Activated CD4-positive, alpha-beta memory T cell treated with anti-CD3 and anti-CD28 coated beads for 36 hours (primary cell): ENCODE measurements around the gene CFAP52. TPM values are rescaled to one million over a fixed set of nuclear protein-coding genes. Genes with fewer than 3 reads are reported as not detected.
"Not testable (repeated sequence)": the region's sequence is repeated elsewhere in the genome, so short reads cannot be mapped to it uniquely, and the experiment has no call there.

Source experiments
- CTCF ChIA-PET: fragments of 350-600 bp; sonication (Branson Sonifier 250); formaldehyde crosslinking; loops from one replicate; lab custom pipeline; 2021; ENCODE audit warnings: antibody characterized with exemption, inconsistent platforms; lab: Charles Lee
- POLR2A ChIA-PET: fragments of 350-600 bp; sonication (Branson Sonifier 250); formaldehyde crosslinking; loops from one replicate; lab custom pipeline; 2021; ENCODE audit warnings: antibody characterized with exemption; lab: Charles Lee
- DNase-seq: peaks from one replicate; pipeline ENCODE4 v3.0.0-alpha.2; 2020
- H3K27ac Mint-ChIP-seq: one replicate; pipeline ENCODE4 v1.8.0; 2021; ENCODE audit warnings: mixed read lengths
- H3K27me3 Mint-ChIP-seq: one replicate; pipeline ENCODE4 v1.8.0; 2021; ENCODE audit warnings: mixed read lengths
- H3K36me3 Mint-ChIP-seq: one replicate; pipeline ENCODE4 v1.8.0; 2021; ENCODE audit warnings: mixed read lengths
- H3K4me1 Mint-ChIP-seq: one replicate; pipeline ENCODE4 v1.8.0; 2021; ENCODE audit warnings: low read depth, mixed read lengths
- H3K4me3 Mint-ChIP-seq: one replicate; pipeline ENCODE4 v1.8.0; 2021; ENCODE audit warnings: mild to moderate bottlenecking, mixed read lengths
- H3K9me3 Mint-ChIP-seq: one replicate; pipeline ENCODE4 v1.8.0; 2021; ENCODE audit warnings: mixed read lengths
- intact Hi-C: fragments of 100-400 bp; cut with micrococcal nuclease; formaldehyde crosslinking; loops from one replicate; pipeline ENCODE4 v1.15.1; 2023
- total RNA-seq, 2 experiments: library from RNA; stranded (reverse); gene quantifications; one replicate each; pipeline ENCODE4 v1.2.3, GENCODE V29; 2021

Gene CFAP52
- total RNA-seq, 2 experiments from 2014 or later: not detected

DNA sequence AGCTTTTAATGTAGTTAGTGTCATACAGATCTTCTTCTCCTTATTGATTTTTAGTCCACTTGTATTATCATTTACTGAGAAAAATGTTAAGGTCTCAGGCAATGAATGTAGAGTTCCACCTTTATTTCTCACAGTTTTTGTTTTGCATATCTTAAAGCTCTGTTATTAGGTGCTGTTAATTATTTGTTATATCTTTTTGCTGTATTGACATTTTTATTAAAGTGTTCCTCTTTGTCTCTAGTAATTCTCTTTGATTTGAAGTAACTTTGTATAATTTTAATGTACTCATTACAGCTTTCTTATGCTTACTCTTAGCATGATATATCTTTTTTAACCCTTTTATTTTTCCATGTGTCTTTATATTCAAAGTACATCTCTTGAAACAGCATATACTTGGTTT is 46.5 kb downstream of the CFAP52 start:
- no peak overlapping the region for H3K4me3 Mint-ChIP-seq
- H3K4me1 Mint-ChIP-seq: no peaks in the 10 kb centered on the region
- H3K36me3 Mint-ChIP-seq: peaks cover 1% of the 10 kb centered on the region
- no peaks in the 10 kb centered on the region for H3K27me3 Mint-ChIP-seq
- intact Hi-C loops: no loop called here
- H3K9me3 Mint-ChIP-seq: peaks cover 29% of the 10 kb centered on the region
- no peak overlapping the region for H3K27ac Mint-ChIP-seq
- ChIA-PET CTCF (no interaction called here), POLR2A (no interaction called here)
- no peak for DNase-seq

DNA sequence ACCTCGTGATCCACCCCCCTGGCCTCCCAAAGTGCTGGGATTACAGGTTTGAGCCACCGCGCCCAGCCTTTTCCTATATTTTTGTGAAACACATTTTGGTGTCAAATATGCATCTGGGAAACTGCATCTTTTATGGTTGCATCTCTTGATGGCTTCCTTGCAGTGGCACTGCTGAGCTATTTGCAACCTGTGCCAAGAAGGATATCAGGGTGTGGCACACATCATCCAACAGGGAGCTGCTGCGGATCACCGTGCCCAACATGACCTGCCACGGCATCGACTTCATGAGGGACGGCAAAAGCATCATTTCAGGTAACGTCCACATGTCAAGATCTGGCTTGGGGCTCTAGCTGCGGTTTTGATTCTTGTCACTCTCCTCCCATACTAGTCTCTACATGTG is 52.1 kb downstream of the CFAP52 start:
- H3K27me3 Mint-ChIP-seq: peaks cover 7% of the 10 kb centered on the region
- H3K4me1 Mint-ChIP-seq: no peaks in the 10 kb centered on the region
- ChIA-PET CTCF (no interaction called here), POLR2A (no interaction called here)
- DNase-seq: no peak
- peaks cover 1% of the 10 kb centered on the region for H3K36me3 Mint-ChIP-seq
- peaks cover 13% of the 10 kb centered on the region for H3K9me3 Mint-ChIP-seq
- intact Hi-C loops: no loop called here
- H3K27ac Mint-ChIP-seq: no peak overlapping the region
- no peak overlapping the region for H3K4me3 Mint-ChIP-seq

GRCh38 chr17:9632741-9633140 is 56.3 kb downstream of the CFAP52 start:
- H3K27me3 Mint-ChIP-seq: peaks cover 15% of the 10 kb centered on the region

GRCh38 chr17:9635340-9635739 is 58.9 kb downstream of the CFAP52 start:
- DNase-seq: no peak
- H3K4me3 Mint-ChIP-seq: no peak overlapping the region
- H3K27ac Mint-ChIP-seq: no peak overlapping the region
- H3K4me1 Mint-ChIP-seq: no peaks in the 10 kb centered on the region
- no peaks in the 10 kb centered on the region for H3K36me3 Mint-ChIP-seq
- POLR2A ChIA-PET: no interaction called here
- intact Hi-C loops: no loop called here
- peaks cover 12% of the 10 kb centered on the region for H3K27me3 Mint-ChIP-seq
- H3K9me3 Mint-ChIP-seq: no peaks in the 10 kb centered on the region
- CTCF ChIA-PET: no interaction called here

More at GRCh38 chr17:9632741-9633140, 56.3 kb downstream of the CFAP52 start:
- H3K27ac Mint-ChIP-seq: no peak overlapping the region
- CTCF ChIA-PET: no interaction called here
- intact Hi-C loops: no loop called here
- no peak for DNase-seq
- no peaks in the 10 kb centered on the region for H3K36me3 Mint-ChIP-seq
- H3K4me3 Mint-ChIP-seq: no peak overlapping the region
- POLR2A ChIA-PET: no interaction called here
- H3K9me3 Mint-ChIP-seq: no peaks in the 10 kb centered on the region
- H3K4me1 Mint-ChIP-seq: no peaks in the 10 kb centered on the region

GRCh38 chr17:9636501-9636900 is 60.1 kb downstream of the CFAP52 start:
- Mint-ChIP-seq H3K4me1 (no peaks in the 10 kb centered on the region), H3K4me3 (no peak overlapping the region), H3K27me3 (peaks cover 13% of the 10 kb centered on the region), H3K9me3 (no peaks in the 10 kb centered on the region), H3K27ac (no peak overlapping the region), H3K36me3 (no peaks in the 10 kb centered on the region)
- DNase-seq: no peak
- CTCF ChIA-PET: interaction anchor here (1.3 kb wide), 1 partner anchor 60 kb away, joined by 3 read pairs; the partner anchor contains the start of gene CFAP52
- POLR2A ChIA-PET: no interaction called here
- intact Hi-C loops: no loop called here

DNA sequence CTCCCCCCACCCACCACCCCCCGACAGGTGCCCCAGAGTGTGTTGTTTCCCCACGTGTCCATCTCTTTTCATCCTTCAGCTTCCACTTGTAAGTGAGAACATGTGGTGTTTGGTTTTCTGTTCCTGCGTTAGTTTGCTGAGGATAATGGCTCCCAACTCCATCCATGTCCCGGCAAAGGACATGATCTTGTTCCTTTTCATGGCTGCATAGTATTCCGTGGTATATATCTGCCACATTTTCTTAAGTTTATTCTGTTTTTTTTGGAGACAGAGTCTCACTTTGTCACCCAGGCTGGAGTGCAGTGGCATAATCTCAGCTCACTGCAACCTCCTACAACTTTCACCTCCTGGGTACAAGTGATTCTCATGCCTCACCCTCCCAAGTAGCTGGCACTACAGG is 63.9 kb downstream of the CFAP52 start:
- intact Hi-C loops, H3K36me3 Mint-ChIP-seq, H3K4me3 Mint-ChIP-seq, H3K9me3 Mint-ChIP-seq, H3K27ac Mint-ChIP-seq, DNase-seq, POLR2A ChIA-PET, H3K4me1 Mint-ChIP-seq: not testable (repeated sequence)
- peaks cover 34% of the 10 kb centered on the region for H3K27me3 Mint-ChIP-seq
- CTCF ChIA-PET: interaction anchor here (1.0 kb wide), 1 partner anchor 64 kb away, joined by 4 read pairs; the partner anchor contains the start of gene CFAP52

DNA sequence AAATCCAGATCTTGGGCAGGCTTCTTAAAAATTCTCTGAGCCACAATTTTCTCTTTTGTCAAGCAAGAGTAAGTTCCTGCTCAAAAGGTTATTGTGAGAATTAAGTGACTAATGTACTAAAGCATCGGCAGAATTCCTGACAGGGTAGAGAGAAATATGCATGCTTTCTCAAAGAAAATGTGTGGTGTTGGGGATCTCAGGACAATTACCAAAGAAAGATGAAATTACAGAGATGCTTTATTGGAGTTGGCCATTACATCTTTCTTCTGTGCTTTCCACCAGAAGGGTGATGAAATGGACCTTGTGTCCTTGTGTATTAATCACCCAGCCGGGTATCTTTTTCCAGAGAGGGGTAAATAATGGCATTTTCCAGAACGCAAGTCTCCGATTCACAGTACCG is 67.2 kb downstream of the CFAP52 start:
- Mint-ChIP-seq H3K4me3 (no peak overlapping the region), H3K4me1 (peaks cover 7% of the 10 kb centered on the region), H3K27ac (no peak overlapping the region), H3K9me3 (no peaks in the 10 kb centered on the region), H3K27me3 (peaks cover 52% of the 10 kb centered on the region), H3K36me3 (no peaks in the 10 kb centered on the region)
- DNase-seq: no peak
- POLR2A ChIA-PET: no interaction called here
- CTCF ChIA-PET: no interaction called here
- intact Hi-C loops: loop anchor here (1.0 to 2.0 kb wide), 2 partner anchors 33 to 66 kb away; no protein-coding TSS in a partner anchor

DNA sequence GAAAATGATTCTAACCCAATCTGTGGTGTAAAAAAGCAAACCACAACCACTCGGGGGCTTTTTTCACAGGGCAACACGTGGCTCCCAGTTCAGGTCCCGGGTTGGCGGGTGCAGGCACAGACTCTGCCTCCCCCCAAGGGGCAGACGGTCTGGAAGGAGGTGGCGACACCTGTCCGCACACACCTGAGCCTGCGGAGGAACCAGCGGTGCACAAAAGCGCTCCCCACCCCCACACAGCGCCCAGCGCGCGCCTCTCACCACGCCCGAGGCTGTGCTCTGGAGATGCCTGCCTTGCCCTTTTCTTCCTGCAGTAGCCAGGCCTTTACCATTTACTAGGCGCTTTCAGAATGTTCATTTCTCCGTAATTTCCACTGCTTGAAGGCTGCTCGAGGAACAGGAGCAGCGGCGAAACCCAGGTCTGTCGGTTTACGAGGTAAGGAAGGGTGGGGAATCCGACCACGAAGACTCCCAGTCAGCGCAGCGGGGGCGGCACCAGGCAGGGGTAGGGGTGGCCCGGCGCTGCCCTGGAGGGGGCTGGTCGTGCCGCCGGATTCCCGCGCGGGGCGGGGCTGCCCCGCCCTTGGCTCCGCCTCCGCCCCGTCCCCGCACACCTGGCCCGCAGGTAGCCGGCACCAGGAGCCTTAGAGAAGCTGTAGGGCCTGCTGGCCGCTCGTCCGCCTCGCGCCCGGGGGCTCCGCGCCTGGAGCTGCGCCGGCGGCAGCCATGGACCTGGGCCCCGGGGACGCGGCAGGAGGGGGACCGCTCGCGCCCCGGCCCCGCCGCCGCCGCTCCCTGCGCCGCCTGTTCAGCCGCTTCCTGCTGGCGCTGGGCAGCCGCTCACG is 68.7 kb downstream of the CFAP52 start, which contains the start of gene USP43:
Gene USP43 (plus strand): TSS at position 608 of the 842 bp plus-strand sequence. CDS start 116 bp downstream, at position 724.
- Mint-ChIP-seq H3K27ac (no peak within 1 kb of the TSS), H3K4me1 (peaks cover 7% of the 10 kb centered on the region)

GRCh38 chr17:9645851-9646545 is 69.6 kb downstream of the CFAP52 start:
- no peak overlapping the region for H3K27ac Mint-ChIP-seq
- POLR2A ChIA-PET: no interaction called here
- H3K4me1 Mint-ChIP-seq: peaks cover 7% of the 10 kb centered on the region
- no peaks in the 10 kb centered on the region for H3K36me3 Mint-ChIP-seq
- CTCF ChIA-PET: interaction anchor here (0.8 to 1.5 kb wide), 2 partner anchors 30 to 69 kb away, joined by 3 to 5 read pairs; partner anchors contain the start of gene CFAP52
- intact Hi-C loops: loop anchor here (2.0 kb wide), 1 partner anchor 31 kb away; no protein-coding TSS in a partner anchor
- no peaks in the 10 kb centered on the region for H3K9me3 Mint-ChIP-seq
- peak; percentile 47 for DNase-seq
- H3K27me3 Mint-ChIP-seq: peaks cover 51% of the 10 kb centered on the region
- peak overlapping the region; percentile 36 for H3K4me3 Mint-ChIP-seq

More for the DNA sequence above, 68.7 kb downstream of the CFAP52 start, which contains the start of gene USP43:
- Mint-ChIP-seq H3K27me3 (peaks cover 53% of the 10 kb centered on the region), H3K36me3 (no peaks in the 10 kb centered on the region), H3K9me3 (no peaks in the 10 kb centered on the region), H3K4me3 (peak within 1 kb of the TSS; percentile 75)
- ChIA-PET CTCF (interaction anchor here (1.5 kb wide), 1 partner anchor 68 kb away, joined by 5 read pairs; the partner anchor contains the start of gene CFAP52), POLR2A (no interaction called here)
- intact Hi-C loops: loop anchor here (1.0 to 2.0 kb wide), 2 partner anchors 32 to 68 kb away; no protein-coding TSS in a partner anchor
- DNase-seq: peak; percentile 35

GRCh38 chr17:9646546-9646885 is 70.1 kb downstream of the CFAP52 start:
- Mint-ChIP-seq H3K36me3 (no peaks in the 10 kb centered on the region), H3K27me3 (peaks cover 53% of the 10 kb centered on the region), H3K9me3 (no peaks in the 10 kb centered on the region), H3K4me1 (peaks cover 7% of the 10 kb centered on the region), H3K4me3 (peak overlapping the region; percentile 36), H3K27ac (no peak overlapping the region)
- intact Hi-C loops: no loop called here
- CTCF ChIA-PET: interaction anchor here (0.8 to 1.5 kb wide), 2 partner anchors 30 to 70 kb away, joined by 3 to 5 read pairs; partner anchors contain the start of gene CFAP52
- POLR2A ChIA-PET: no interaction called here
- DNase-seq: no peak

DNA sequence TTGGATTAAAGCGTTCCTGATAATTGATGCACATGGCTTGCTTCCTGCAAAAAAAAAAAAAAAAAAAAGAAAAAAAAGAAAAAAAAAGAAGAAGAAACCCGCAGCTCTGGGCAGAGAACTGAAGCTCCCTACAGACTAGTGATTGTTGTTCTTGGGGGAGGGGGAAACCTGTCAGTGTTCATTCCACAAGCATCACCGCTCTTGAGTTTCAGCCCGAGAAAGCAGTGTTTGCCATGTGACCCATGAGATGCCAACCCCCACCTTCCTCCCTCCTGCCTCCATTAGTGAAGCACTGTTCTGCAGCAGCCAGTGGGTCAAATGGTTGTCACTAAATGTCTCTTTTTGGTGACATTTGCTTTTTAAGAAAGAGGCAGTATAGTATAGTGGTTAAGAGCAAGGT is 70.6 kb downstream of the CFAP52 start:
- Mint-ChIP-seq H3K4me1 (peaks cover 7% of the 10 kb centered on the region), H3K27ac (no peak overlapping the region), H3K27me3 (peaks cover 49% of the 10 kb centered on the region), H3K9me3 (no peaks in the 10 kb centered on the region), H3K4me3 (no peak overlapping the region), H3K36me3 (no peaks in the 10 kb centered on the region)
- ChIA-PET CTCF (no interaction called here), POLR2A (no interaction called here)
- no peak for DNase-seq
- intact Hi-C loops: no loop called here

GRCh38 chr17:9648521-9649110 is 72.2 kb downstream of the CFAP52 start:
- DNase-seq: no peak
- Mint-ChIP-seq H3K27me3 (peaks cover 45% of the 10 kb centered on the region), H3K4me1 (peaks cover 7% of the 10 kb centered on the region), H3K36me3 (no peaks in the 10 kb centered on the region), H3K9me3 (no peaks in the 10 kb centered on the region), H3K4me3 (no peak overlapping the region), H3K27ac (no peak overlapping the region)
- intact Hi-C loops: no loop called here
- ChIA-PET CTCF (interaction anchor here (1.4 kb wide), 1 partner anchor 72 kb away, joined by 3 read pairs; no protein-coding TSS in a partner anchor), POLR2A (no interaction called here)
